Neural progenitor cell (in vitro differentiated cells): Measurements from ENCODE around the gene TMEM51. TPM values are rescaled to one million over a fixed set of nuclear protein-coding genes. Genes with fewer than 3 reads are reported as not detected.

Experiments used
- DNase-seq: peaks from one replicate; pipeline ENCODE4 v3.0.0-alpha.2; 2016; ENCODE audit warnings: low spot score
- H2AFZ ChIP-seq: fragments of 200-600 bp; sonication (generic); replicated peaks from 2 replicates; pipeline ENCODE4 v1.6.1; 2016; ENCODE audit warnings: antibody characterized with exemption
- H3F3A ChIP-seq: fragments of 200-600 bp; sonication (generic); 2 replicates; pipeline ENCODE4 v1.6.1; 2016; ENCODE audit warnings: antibody characterized with exemption, low read depth
- H3K27ac ChIP-seq: fragments of 200-600 bp; sonication (generic); 2 replicates; pipeline ENCODE4 v1.5.1; 2016; ENCODE audit warnings: mild to moderate bottlenecking
- H3K27me3 ChIP-seq: fragments of 200-600 bp; sonication (generic); 2 replicates; pipeline ENCODE4 v1.6.1; 2016; ENCODE audit warnings: mild to moderate bottlenecking, moderate library complexity
- H3K36me3 ChIP-seq: fragments of 200-600 bp; sonication (generic); 2 replicates; pipeline ENCODE4 v1.5.1; 2016
- H3K4me1 ChIP-seq: fragments of 200-600 bp; sonication (generic); 2 replicates; pipeline ENCODE4 v1.6.1; 2016; ENCODE audit warnings: mixed run types
- H3K4me2 ChIP-seq: fragments of 200-600 bp; sonication (generic); 2 replicates; pipeline ENCODE4 v1.6.1; 2016
- H3K4me3 ChIP-seq: fragments of 200-600 bp; sonication (generic); 2 replicates; pipeline ENCODE4 v1.5.1; 2016
- H3K79me2 ChIP-seq: fragments of 200-600 bp; sonication (generic); 2 replicates; pipeline ENCODE4 v1.6.1; 2016; ENCODE audit warnings: low read depth
- H3K9ac ChIP-seq: fragments of 200-600 bp; sonication (generic); 2 replicates; pipeline ENCODE4 v1.6.1; 2016
- H3K9me3 ChIP-seq: fragments of 200-600 bp; sonication (generic); 2 replicates; pipeline ENCODE4 v1.5.1; 2016; ENCODE audit warnings: low read depth
- H4K20me1 ChIP-seq: fragments of 200-600 bp; sonication (generic); 2 replicates; pipeline ENCODE4 v1.6.1; 2016; ENCODE audit warnings: low read depth
- H3K27ac Mint-ChIP-seq: 3 replicates; pipeline ENCODE4 v1.8.0; 2021; ENCODE audit warnings: mixed read lengths
- H3K27me3 Mint-ChIP-seq: 2 replicates; pipeline ENCODE4 v1.8.0; 2022; ENCODE audit warnings: low read depth, mild to moderate bottlenecking, inconsistent platforms, moderate library complexity, mixed read lengths; ENCODE audit not compliant: insufficient read depth
- H3K36me3 Mint-ChIP-seq: 3 replicates; pipeline ENCODE4 v1.8.0; 2021; ENCODE audit warnings: mixed read lengths
- H3K4me1 Mint-ChIP-seq: 3 replicates; pipeline ENCODE4 v1.8.0; 2021; ENCODE audit warnings: mixed read lengths
- H3K4me3 Mint-ChIP-seq: 3 replicates; pipeline ENCODE4 v1.8.0; 2021; ENCODE audit warnings: mild to moderate bottlenecking, moderate library complexity, mixed read lengths
- H3K9me3 Mint-ChIP-seq: 3 replicates; pipeline ENCODE4 v1.8.0; 2020; ENCODE audit warnings: mixed read lengths
- EZH2 ChIP-seq: fragments of 200-600 bp; sonication (generic); IDR thresholded peaks from 2 replicates; pipeline ENCODE4 v1.6.1; 2017; ENCODE audit warnings: antibody characterized with exemption, mild to moderate bottlenecking, moderate library complexity
- EZH2phosphoT487 ChIP-seq: fragments of 200-600 bp; sonication (generic); IDR thresholded peaks from 2 replicates; pipeline ENCODE4 v1.6.1; 2017; ENCODE audit warnings: antibody characterized with exemption
- total RNA-seq: library from RNA; depleted of rRNA; stranded (reverse); fragments of >200 nt; gene quantifications from 2 replicates; pipeline ENCODE4 v1.2.3, GENCODE V29; 2015; ENCODE audit warnings: low replicate concordance
- TF ChIP-seq, protein P1 (sequence below): fragments of 200-600 bp; sonication (generic); IDR thresholded peaks from 2 replicates; pipeline ENCODE4 v1.5.1; 2017; ENCODE audit warnings: antibody characterized with exemption, mild to moderate bottlenecking

Gene TMEM51
- total RNA-seq, 1 donor from 2014 or later, result 5.2 TPM

DNA sequence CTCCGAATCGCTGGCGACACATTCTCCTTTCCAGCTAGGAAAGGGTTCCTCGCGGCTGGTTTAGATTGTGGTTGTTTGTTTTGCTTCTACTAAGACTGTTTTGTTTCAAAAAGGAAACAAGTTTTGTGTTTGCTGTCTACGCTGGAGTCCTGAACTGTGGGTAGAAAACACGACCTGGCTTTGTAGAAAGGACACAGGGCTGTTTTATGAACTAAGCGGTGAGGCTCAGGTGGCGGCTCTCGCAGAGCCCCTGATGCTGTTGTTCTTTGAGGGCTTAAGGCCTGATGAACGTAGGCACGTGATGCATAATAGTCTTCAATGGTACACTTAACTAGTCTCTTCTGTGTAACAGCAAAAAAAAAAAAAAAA is 66.5 kb downstream of the TMEM51 start:
- no peak overlapping the region for H3K4me3 Mint-ChIP-seq

DNA sequence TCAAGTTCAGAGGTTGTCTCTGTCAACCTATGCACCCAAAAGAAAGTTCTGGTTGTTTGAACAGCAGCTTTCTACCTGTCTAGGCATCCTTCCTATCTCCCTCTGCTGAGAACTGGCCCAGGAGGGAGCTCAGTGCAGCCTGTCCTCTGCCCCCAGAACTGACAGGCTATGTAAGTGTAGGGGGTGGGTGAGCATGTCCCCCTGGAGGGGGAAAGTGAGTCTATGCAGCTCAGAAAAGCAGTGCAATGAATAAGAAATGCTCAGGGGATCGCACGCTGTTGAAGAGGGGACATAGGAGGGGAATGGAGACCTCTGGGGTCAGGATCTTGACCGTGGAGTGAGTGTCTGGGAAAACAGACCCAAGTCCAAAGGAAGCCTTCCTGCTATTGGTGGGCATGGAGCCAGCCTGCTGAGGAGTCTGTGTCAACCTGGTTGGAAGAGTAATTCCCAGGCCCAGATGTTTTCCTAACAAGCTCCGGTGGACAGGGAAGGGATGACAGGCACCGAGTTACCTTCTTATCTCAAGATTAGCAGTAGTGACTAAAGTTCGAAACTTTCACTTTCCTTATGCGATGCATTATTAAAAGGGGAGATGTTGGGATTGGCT is 67.4 kb downstream of the TMEM51 start:
- Histone ChIP-seq H3K4me3 (no peak overlapping the region), H3K79me2 (no peaks in the 10 kb centered on the region), H2AFZ (no peak overlapping the region), H3K27me3 (no peaks in the 10 kb centered on the region), H3K9ac (no peak overlapping the region), H3F3A (peaks cover 6% of the 10 kb centered on the region), H3K27ac (no peak overlapping the region), H4K20me1 (no peaks in the 10 kb centered on the region), H3K4me1 (peaks cover 4% of the 10 kb centered on the region), H3K9me3 (peaks cover 6% of the 10 kb centered on the region), H3K36me3 (no peaks in the 10 kb centered on the region), H3K4me2 (no peak overlapping the region)
- no peak for TF ChIP-seq EZH2phosphoT487
- TF ChIP-seq, protein P1, sequence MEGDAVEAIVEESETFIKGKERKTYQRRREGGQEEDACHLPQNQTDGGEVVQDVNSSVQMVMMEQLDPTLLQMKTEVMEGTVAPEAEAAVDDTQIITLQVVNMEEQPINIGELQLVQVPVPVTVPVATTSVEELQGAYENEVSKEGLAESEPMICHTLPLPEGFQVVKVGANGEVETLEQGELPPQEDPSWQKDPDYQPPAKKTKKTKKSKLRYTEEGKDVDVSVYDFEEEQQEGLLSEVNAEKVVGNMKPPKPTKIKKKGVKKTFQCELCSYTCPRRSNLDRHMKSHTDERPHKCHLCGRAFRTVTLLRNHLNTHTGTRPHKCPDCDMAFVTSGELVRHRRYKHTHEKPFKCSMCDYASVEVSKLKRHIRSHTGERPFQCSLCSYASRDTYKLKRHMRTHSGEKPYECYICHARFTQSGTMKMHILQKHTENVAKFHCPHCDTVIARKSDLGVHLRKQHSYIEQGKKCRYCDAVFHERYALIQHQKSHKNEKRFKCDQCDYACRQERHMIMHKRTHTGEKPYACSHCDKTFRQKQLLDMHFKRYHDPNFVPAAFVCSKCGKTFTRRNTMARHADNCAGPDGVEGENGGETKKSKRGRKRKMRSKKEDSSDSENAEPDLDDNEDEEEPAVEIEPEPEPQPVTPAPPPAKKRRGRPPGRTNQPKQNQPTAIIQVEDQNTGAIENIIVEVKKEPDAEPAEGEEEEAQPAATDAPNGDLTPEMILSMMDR, result no peak
- TF ChIP-seq EZH2, result no peak
- Mint-ChIP-seq H3K4me1 (peaks cover 42% of the 10 kb centered on the region), H3K27ac (peak overlapping the region; percentile 78), H3K27me3 (peaks cover 13% of the 10 kb centered on the region), H3K36me3 (peaks cover 44% of the 10 kb centered on the region), H3K4me3 (no peak overlapping the region), H3K9me3 (peaks cover 29% of the 10 kb centered on the region)
- DNase-seq, result no peak

More for the DNA sequence above, 66.5 kb downstream of the TMEM51 start:
- H3K36me3 Mint-ChIP-seq, result peaks cover 44% of the 10 kb centered on the region
- no peak overlapping the region for H3K27ac Mint-ChIP-seq
- Histone ChIP-seq H3K27ac (no peak overlapping the region), H2AFZ (no peak overlapping the region), H3K4me3 (no peak overlapping the region), H3K9ac (no peak overlapping the region), H3F3A (peaks cover 10% of the 10 kb centered on the region), H3K4me2 (no peak overlapping the region), H3K4me1 (peaks cover 9% of the 10 kb centered on the region), H3K27me3 (no peaks in the 10 kb centered on the region), H3K9me3 (peaks cover 6% of the 10 kb centered on the region), H4K20me1 (no peaks in the 10 kb centered on the region), H3K36me3 (no peaks in the 10 kb centered on the region), H3K79me2 (no peaks in the 10 kb centered on the region)
- DNase-seq, result no peak
- peaks cover 29% of the 10 kb centered on the region for H3K9me3 Mint-ChIP-seq
- peaks cover 45% of the 10 kb centered on the region for H3K4me1 Mint-ChIP-seq
- peaks cover 13% of the 10 kb centered on the region for H3K27me3 Mint-ChIP-seq
- no peak for TF ChIP-seq EZH2phosphoT487
- no peak for TF ChIP-seq EZH2
- TF ChIP-seq, protein P1, result no peak

DNA sequence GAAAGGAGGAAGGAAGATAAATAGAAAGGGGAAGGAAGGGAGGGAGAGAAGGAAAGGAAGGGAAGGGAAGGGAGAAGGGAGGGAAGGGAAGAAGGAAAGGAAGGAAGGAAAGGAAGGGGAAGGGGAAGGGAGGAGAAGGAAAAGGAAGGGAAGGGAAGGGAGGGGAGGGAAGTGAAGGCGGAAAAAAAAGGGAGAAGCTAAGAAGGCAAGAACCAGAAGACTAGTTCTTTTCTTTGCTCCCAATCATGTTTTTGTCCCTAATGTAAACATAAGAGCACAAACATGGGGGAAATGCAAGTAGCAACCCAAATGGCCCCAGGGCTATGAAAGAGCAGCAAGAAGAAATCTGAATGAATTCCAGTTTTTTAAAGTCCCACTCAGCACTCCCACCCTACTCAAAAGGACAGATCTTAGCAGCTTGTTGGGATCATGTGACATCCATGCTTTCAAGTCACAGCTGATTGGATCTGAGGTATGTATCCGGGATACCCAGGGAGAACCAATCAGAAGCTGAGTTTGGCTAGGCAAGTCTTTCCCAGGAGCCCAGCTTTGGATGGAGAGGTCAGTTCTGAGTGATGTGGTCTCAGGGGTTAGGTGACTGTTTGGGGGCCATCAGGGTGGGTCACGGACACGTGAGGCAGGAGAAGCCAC is 69.2 kb downstream of the TMEM51 start:
- peaks cover 52% of the 10 kb centered on the region for H3K4me1 Mint-ChIP-seq
- Histone ChIP-seq H3F3A (peaks cover 6% of the 10 kb centered on the region), H3K4me3 (no peak overlapping the region), H3K27me3 (no peaks in the 10 kb centered on the region), H3K4me2 (no peak overlapping the region), H4K20me1 (no peaks in the 10 kb centered on the region), H3K9ac (no peak overlapping the region), H3K79me2 (no peaks in the 10 kb centered on the region), H2AFZ (no peak overlapping the region), H3K36me3 (no peaks in the 10 kb centered on the region), H3K4me1 (no peaks in the 10 kb centered on the region), H3K27ac (no peak overlapping the region), H3K9me3 (peaks cover 6% of the 10 kb centered on the region)
- H3K4me3 Mint-ChIP-seq, result no peak overlapping the region
- no peak overlapping the region for H3K27ac Mint-ChIP-seq
- no peak for DNase-seq
- H3K9me3 Mint-ChIP-seq, result peaks cover 23% of the 10 kb centered on the region
- TF ChIP-seq EZH2phosphoT487 (no peak), EZH2 (no peak)
- TF ChIP-seq, protein P1, result no peak
- peaks cover 13% of the 10 kb centered on the region for H3K27me3 Mint-ChIP-seq
- H3K36me3 Mint-ChIP-seq, result peaks cover 35% of the 10 kb centered on the region
